ENCODE results near the gene LAMB1. TPM values are rescaled to one million over a fixed set of nuclear protein-coding genes. Genes with fewer than 3 reads are reported as not detected.

LAMB1 gene
- total RNA-seq, 1 experiment from 2014 or later: 169 TPM

GRCh38 chr7:107961405-107961804, 41.6 kb downstream of the LAMB1 start:
- DNase-seq (ENCODE audit: low spot score): no peak
- Histone ChIP-seq H3K27ac (ENCODE audit: low read depth, low read length, poor library complexity, severe bottlenecking) (no peak overlapping the region), H3K27me3 (replicated peaks; ENCODE audit: insufficient read depth, low read depth, low read length, poor library complexity) (no peaks in the 10 kb centered on the region), H3K36me3 (ENCODE audit: insufficient read depth, low read length, poor library complexity, severe bottlenecking) (peaks cover 80% of the 10 kb centered on the region), H3K9me3 (ENCODE audit: low read depth, low read length, poor library complexity, severe bottlenecking) (no peaks in the 10 kb centered on the region), H3K4me3 (ENCODE audit: low read depth, low read length, poor library complexity, severe bottlenecking) (no peak overlapping the region), H3K4me1 (ENCODE audit: insufficient read depth, low read length, poor library complexity, severe bottlenecking) (peaks cover 29% of the 10 kb centered on the region)
- CTCF ChIA-PET: no interaction called here
- POLR2A ChIA-PET (ENCODE audit: low non-redundant PET): no interaction called here
- no peak for TF ChIP-seq EZH2 (IDR thresholded peaks at IDR 0.05; ENCODE audit: borderline replicate concordance, low read depth, low read length, poor library complexity, severe bottlenecking)
- TF ChIP-seq, protein P1, sequence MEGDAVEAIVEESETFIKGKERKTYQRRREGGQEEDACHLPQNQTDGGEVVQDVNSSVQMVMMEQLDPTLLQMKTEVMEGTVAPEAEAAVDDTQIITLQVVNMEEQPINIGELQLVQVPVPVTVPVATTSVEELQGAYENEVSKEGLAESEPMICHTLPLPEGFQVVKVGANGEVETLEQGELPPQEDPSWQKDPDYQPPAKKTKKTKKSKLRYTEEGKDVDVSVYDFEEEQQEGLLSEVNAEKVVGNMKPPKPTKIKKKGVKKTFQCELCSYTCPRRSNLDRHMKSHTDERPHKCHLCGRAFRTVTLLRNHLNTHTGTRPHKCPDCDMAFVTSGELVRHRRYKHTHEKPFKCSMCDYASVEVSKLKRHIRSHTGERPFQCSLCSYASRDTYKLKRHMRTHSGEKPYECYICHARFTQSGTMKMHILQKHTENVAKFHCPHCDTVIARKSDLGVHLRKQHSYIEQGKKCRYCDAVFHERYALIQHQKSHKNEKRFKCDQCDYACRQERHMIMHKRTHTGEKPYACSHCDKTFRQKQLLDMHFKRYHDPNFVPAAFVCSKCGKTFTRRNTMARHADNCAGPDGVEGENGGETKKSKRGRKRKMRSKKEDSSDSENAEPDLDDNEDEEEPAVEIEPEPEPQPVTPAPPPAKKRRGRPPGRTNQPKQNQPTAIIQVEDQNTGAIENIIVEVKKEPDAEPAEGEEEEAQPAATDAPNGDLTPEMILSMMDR (conservative IDR thresholded peaks at IDR 0.05; ENCODE audit: low read depth, low read length): no peak
- BruUV-seq (replicated peaks): no TSS peak
- intact Hi-C loops (cut with micrococcal nuclease; ENCODE audit: unreplicated experiment): no loop called here

DNA sequence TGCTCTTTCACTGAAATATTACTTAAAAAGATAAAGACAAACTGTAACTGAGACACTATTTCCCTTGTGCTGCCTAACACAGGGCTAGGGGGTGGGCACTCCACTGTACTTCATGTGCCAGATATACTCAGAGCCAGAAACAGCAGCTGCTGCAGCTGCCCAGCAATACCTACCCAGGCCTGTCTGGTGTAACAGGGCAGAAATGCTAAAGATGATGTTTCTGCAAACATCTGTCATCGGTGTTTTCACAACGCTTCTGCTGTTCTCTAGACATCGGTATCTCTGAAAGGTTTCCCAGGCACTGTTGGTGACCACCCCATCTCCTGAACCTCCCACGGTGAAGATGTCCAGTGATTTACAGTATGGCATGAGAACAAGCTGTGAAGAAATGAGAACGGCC, 42.7 kb downstream of the LAMB1 start:
- Histone ChIP-seq H3K9me3 (ENCODE audit: low read depth, low read length, poor library complexity, severe bottlenecking) (no peaks in the 10 kb centered on the region), H3K36me3 (ENCODE audit: insufficient read depth, low read length, poor library complexity, severe bottlenecking) (peaks cover 85% of the 10 kb centered on the region), H3K27me3 (replicated peaks; ENCODE audit: insufficient read depth, low read depth, low read length, poor library complexity) (no peaks in the 10 kb centered on the region), H3K4me1 (ENCODE audit: insufficient read depth, low read length, poor library complexity, severe bottlenecking) (peaks cover 29% of the 10 kb centered on the region), H3K4me3 (ENCODE audit: low read depth, low read length, poor library complexity, severe bottlenecking) (no peak overlapping the region), H3K27ac (ENCODE audit: low read depth, low read length, poor library complexity, severe bottlenecking) (no peak overlapping the region)
- BruUV-seq (replicated peaks): no TSS peak
- intact Hi-C loops (cut with micrococcal nuclease; ENCODE audit: unreplicated experiment): no loop called here
- no peak for DNase-seq (ENCODE audit: low spot score)
- ChIA-PET CTCF (no interaction called here), POLR2A (ENCODE audit: low non-redundant PET) (no interaction called here)
- TF ChIP-seq EZH2 (IDR thresholded peaks at IDR 0.05; ENCODE audit: borderline replicate concordance, low read depth, low read length, poor library complexity, severe bottlenecking): no peak
- TF ChIP-seq, protein P1 (conservative IDR thresholded peaks at IDR 0.05; ENCODE audit: low read depth, low read length): no peak

GRCh38 chr7:107959527-107959898, 43.4 kb downstream of the LAMB1 start:
- no peak for DNase-seq (ENCODE audit: low spot score)
- ChIA-PET POLR2A (ENCODE audit: low non-redundant PET) (no interaction called here), CTCF (no interaction called here)
- Histone ChIP-seq H3K4me1 (ENCODE audit: insufficient read depth, low read length, poor library complexity, severe bottlenecking) (peaks cover 29% of the 10 kb centered on the region), H3K4me3 (ENCODE audit: low read depth, low read length, poor library complexity, severe bottlenecking) (no peak overlapping the region), H3K27me3 (replicated peaks; ENCODE audit: insufficient read depth, low read depth, low read length, poor library complexity) (no peaks in the 10 kb centered on the region), H3K27ac (ENCODE audit: low read depth, low read length, poor library complexity, severe bottlenecking) (no peak overlapping the region), H3K36me3 (ENCODE audit: insufficient read depth, low read length, poor library complexity, severe bottlenecking) (peaks cover 87% of the 10 kb centered on the region), H3K9me3 (ENCODE audit: low read depth, low read length, poor library complexity, severe bottlenecking) (no peaks in the 10 kb centered on the region)
- TF ChIP-seq EZH2 (IDR thresholded peaks at IDR 0.05; ENCODE audit: borderline replicate concordance, low read depth, low read length, poor library complexity, severe bottlenecking): no peak
- intact Hi-C loops (cut with micrococcal nuclease; ENCODE audit: unreplicated experiment): no loop called here
- no TSS peak for BruUV-seq (replicated peaks)

- DNase-seq (ENCODE audit: low spot score): peak; percentile 87
- no peaks in the 10 kb centered on the region for H3K9me3 ChIP-seq (ENCODE audit: low read depth, low read length, poor library complexity, severe bottlenecking)
- TF ChIP-seq, protein P1 (conservative IDR thresholded peaks at IDR 0.05; ENCODE audit: low read depth, low read length): no peak
- no peak for TF ChIP-seq EZH2 (IDR thresholded peaks at IDR 0.05; ENCODE audit: borderline replicate concordance, low read depth, low read length, poor library complexity, severe bottlenecking)
- H3K4me1 ChIP-seq (ENCODE audit: insufficient read depth, low read length, poor library complexity, severe bottlenecking): peaks cover 29% of the 10 kb centered on the region
- no peaks in the 10 kb centered on the region for H3K27me3 ChIP-seq (replicated peaks; ENCODE audit: insufficient read depth, low read depth, low read length, poor library complexity)
- peaks cover 87% of the 10 kb centered on the region for H3K36me3 ChIP-seq (ENCODE audit: insufficient read depth, low read length, poor library complexity, severe bottlenecking)
- POLR2A ChIA-PET (ENCODE audit: low non-redundant PET): no interaction called here
- BruUV-seq (replicated peaks): no TSS peak
- H3K4me3 ChIP-seq (ENCODE audit: low read depth, low read length, poor library complexity, severe bottlenecking): no peak overlapping the region
- CTCF ChIA-PET: no interaction called here
- peak overlapping the region; percentile 8 for H3K27ac ChIP-seq (ENCODE audit: low read depth, low read length, poor library complexity, severe bottlenecking)
- intact Hi-C loops (cut with micrococcal nuclease; ENCODE audit: unreplicated experiment): no loop called here
These were observed 44.0 kb downstream of the LAMB1 start for GRCh38 chr7:107958764-107959526.
